ENCODE results near the gene MRPS2. TPM values are rescaled to one million over a fixed set of nuclear protein-coding genes. Genes with fewer than 3 reads are reported as not detected.
A peak's percentile ranks its signal among the peaks of the same experiment; 100 is the strongest.
"Not testable (repeated sequence)": the region's sequence is repeated elsewhere in the genome, so short reads cannot be mapped to it uniquely, and the experiment has no call there.

The MRPS2 gene
- total and polyA plus RNA-seq, 5 experiments from 2014 or later: 28.3 to 64.0 (median 35.7) TPM

- Mint-ChIP-seq H3K4me3 (peak overlapping the region in 4 of 10 donors; percentile 19 to 74 (median 34)), H3K9me3 (peaks cover under 1 to 19% (median 11%) of the 10 kb centered on the region in 9 donors), H3K27me3 (peaks cover 0 to 1% (median 0%) of the 10 kb centered on the region in 5 donors), H3K27ac (peak overlapping the region in 2 of 10 donors; percentile 20 to 81), H3K36me3 (peaks cover 10 to 33% (median 10%) of the 10 kb centered on the region in 3 donors), H3K4me1 (peaks cover 11 to 31% (median 29%) of the 10 kb centered on the region in 4 donors)
- ATAC-seq (peak in 1 of 2 donors; percentile 20), DNase-seq (peak in 8 of 10 donors; percentile 15 to 73 (median 46))
- POLR2A ChIA-PET: no interaction called here
Observed at GRCh38 chr9:135504262-135505243, 4.1 kb downstream of the MRPS2 start.

GRCh38 chr9:135505406-135506187 is 5.1 kb downstream of the MRPS2 start:
- H3K4me3 Mint-ChIP-seq: no peak overlapping the region
- peaks cover 10 to 30% (median 28%) of the 10 kb centered on the region in 4 donors for H3K4me1 Mint-ChIP-seq
- H3K27ac Mint-ChIP-seq: no peak overlapping the region
- H3K36me3 Mint-ChIP-seq: peaks cover 10 to 33% (median 10%) of the 10 kb centered on the region in 3 donors
- ATAC-seq (no peak), DNase-seq (no peak)
- peaks cover 0 to 4% (median 0%) of the 10 kb centered on the region in 5 donors for H3K27me3 Mint-ChIP-seq
- POLR2A ChIA-PET: no interaction called here
- H3K9me3 Mint-ChIP-seq: peaks cover 1 to 25% (median 14%) of the 10 kb centered on the region in 9 donors

GRCh38 chr9:135506327-135507103 is 6.0 kb downstream of the MRPS2 start:
- H3K27ac Mint-ChIP-seq: no peak overlapping the region
- DNase-seq (no peak), ATAC-seq (no peak)
- no peak overlapping the region for H3K4me3 Mint-ChIP-seq
- H3K4me1 Mint-ChIP-seq: peaks cover 10 to 28% (median 26%) of the 10 kb centered on the region in 4 donors
- H3K27me3 Mint-ChIP-seq: peaks cover 0 to 4% (median 0%) of the 10 kb centered on the region in 5 donors
- H3K9me3 Mint-ChIP-seq: peaks cover 1 to 25% (median 14%) of the 10 kb centered on the region in 9 donors
- peaks cover 10 to 33% (median 10%) of the 10 kb centered on the region in 3 donors for H3K36me3 Mint-ChIP-seq
- POLR2A ChIA-PET: no interaction called here

GRCh38 chr9:135507104-135508035 is 6.9 kb downstream of the MRPS2 start:
- Mint-ChIP-seq H3K9me3 (peaks cover 1 to 25% (median 14%) of the 10 kb centered on the region in 9 donors), H3K27me3 (peaks cover 0 to 5% (median 0%) of the 10 kb centered on the region in 5 donors), H3K4me3 (no peak overlapping the region), H3K4me1 (peaks cover 6 to 19% (median 17%) of the 10 kb centered on the region in 4 donors), H3K36me3 (peaks cover 10 to 29% (median 10%) of the 10 kb centered on the region in 3 donors), H3K27ac (peak overlapping the region in 1 of 10 donors; percentile 9)
- no peak for ATAC-seq
- DNase-seq: no peak
- POLR2A ChIA-PET: no interaction called here

- Mint-ChIP-seq H3K27ac (peak overlapping the region in 1 of 10 donors; percentile 59), H3K4me1 (peaks cover 7 to 11% (median 9%) of the 10 kb centered on the region in 4 donors), H3K9me3 (peaks cover 1 to 25% (median 14%) of the 10 kb centered on the region in 9 donors), H3K4me3 (no peak overlapping the region), H3K36me3 (peaks cover 10 to 24% (median 10%) of the 10 kb centered on the region in 3 donors), H3K27me3 (peaks cover 0 to 5% (median 0%) of the 10 kb centered on the region in 5 donors)
- DNase-seq (no peak), ATAC-seq (no peak)
- POLR2A ChIA-PET: no interaction called here
Observed at GRCh38 chr9:135508211-135508820, 7.8 kb downstream of the MRPS2 start.

GRCh38 chr9:135509458-135509857 is 9.0 kb downstream of the MRPS2 start:
- DNase-seq (no peak), ATAC-seq (no peak)
- H3K4me1 Mint-ChIP-seq: peaks cover 3 to 8% (median 6%) of the 10 kb centered on the region in 4 donors
- no peak overlapping the region for H3K27ac Mint-ChIP-seq
- H3K36me3 Mint-ChIP-seq: peaks cover 3 to 12% (median 10%) of the 10 kb centered on the region in 3 donors
- no peak overlapping the region for H3K4me3 Mint-ChIP-seq
- H3K9me3 Mint-ChIP-seq: peaks cover 1 to 25% (median 14%) of the 10 kb centered on the region in 9 donors
- H3K27me3 Mint-ChIP-seq: peaks cover 0 to 5% (median 0%) of the 10 kb centered on the region in 5 donors
- POLR2A ChIA-PET: no interaction called here

- Mint-ChIP-seq H3K4me3 (no peak overlapping the region), H3K27me3 (peaks cover 0 to 5% (median 0%) of the 10 kb centered on the region in 5 donors), H3K4me1 (peaks cover 0 to 3% (median under 1%) of the 10 kb centered on the region in 4 donors), H3K9me3 (peaks cover 1 to 25% (median 12%) of the 10 kb centered on the region in 9 donors), H3K36me3 (peaks cover 0 to 10% (median under 1%) of the 10 kb centered on the region in 3 donors), H3K27ac (peak overlapping the region in 1 of 10 donors; percentile 2)
- no peak for ATAC-seq
- POLR2A ChIA-PET: no interaction called here
- DNase-seq: no peak
Observed at GRCh38 chr9:135512241-135512603, 11.7 kb downstream of the MRPS2 start.

GRCh38 chr9:135512904-135513303 is 12.4 kb downstream of the MRPS2 start:
- POLR2A ChIA-PET: no interaction called here
- Mint-ChIP-seq H3K27ac (no peak overlapping the region), H3K4me3 (no peak overlapping the region), H3K4me1 (peaks cover 0 to 3% (median under 1%) of the 10 kb centered on the region in 4 donors), H3K9me3 (peaks cover 1 to 23% (median 12%) of the 10 kb centered on the region in 9 donors), H3K36me3 (peaks cover 0 to 10% (median 0%) of the 10 kb centered on the region in 3 donors), H3K27me3 (peaks cover 0 to 5% (median 4%) of the 10 kb centered on the region in 5 donors)
- no peak for ATAC-seq
- DNase-seq: no peak

- H3K27ac Mint-ChIP-seq: no peak overlapping the region
- POLR2A ChIA-PET: no interaction called here
- DNase-seq (peak in 1 of 10 donors; percentile 11), ATAC-seq (no peak)
- peaks cover 0 to 10% (median 0%) of the 10 kb centered on the region in 3 donors for H3K36me3 Mint-ChIP-seq
- H3K27me3 Mint-ChIP-seq: peaks cover 0 to 8% (median 4%) of the 10 kb centered on the region in 5 donors
- peaks cover 1 to 18% (median 10%) of the 10 kb centered on the region in 9 donors for H3K9me3 Mint-ChIP-seq
- no peak overlapping the region for H3K4me3 Mint-ChIP-seq
- peaks cover 0 to 3% (median under 1%) of the 10 kb centered on the region in 4 donors for H3K4me1 Mint-ChIP-seq
Observed at GRCh38 chr9:135513351-135513846, 12.9 kb downstream of the MRPS2 start.

- peaks cover 1 to 13% (median 7%) of the 10 kb centered on the region in 9 donors for H3K9me3 Mint-ChIP-seq
- H3K36me3 Mint-ChIP-seq, H3K4me1 Mint-ChIP-seq, POLR2A ChIA-PET, H3K4me3 Mint-ChIP-seq, ATAC-seq, H3K27ac Mint-ChIP-seq: not testable (repeated sequence)
- H3K27me3 Mint-ChIP-seq: peaks cover 0 to 10% (median 4%) of the 10 kb centered on the region in 5 donors
- DNase-seq: peak in 1 of 10 donors; percentile 7
Observed at GRCh38 chr9:135513906-135514305, 13.4 kb downstream of the MRPS2 start.
